Measurements from ENCODE around the gene PITX2. TPM values are rescaled to one million over a fixed set of nuclear protein-coding genes. Genes with fewer than 3 reads are reported as not detected.

PITX2 gene
- total RNA-seq, 1 donor from 2014 or later = 1.0 TPM

DNA sequence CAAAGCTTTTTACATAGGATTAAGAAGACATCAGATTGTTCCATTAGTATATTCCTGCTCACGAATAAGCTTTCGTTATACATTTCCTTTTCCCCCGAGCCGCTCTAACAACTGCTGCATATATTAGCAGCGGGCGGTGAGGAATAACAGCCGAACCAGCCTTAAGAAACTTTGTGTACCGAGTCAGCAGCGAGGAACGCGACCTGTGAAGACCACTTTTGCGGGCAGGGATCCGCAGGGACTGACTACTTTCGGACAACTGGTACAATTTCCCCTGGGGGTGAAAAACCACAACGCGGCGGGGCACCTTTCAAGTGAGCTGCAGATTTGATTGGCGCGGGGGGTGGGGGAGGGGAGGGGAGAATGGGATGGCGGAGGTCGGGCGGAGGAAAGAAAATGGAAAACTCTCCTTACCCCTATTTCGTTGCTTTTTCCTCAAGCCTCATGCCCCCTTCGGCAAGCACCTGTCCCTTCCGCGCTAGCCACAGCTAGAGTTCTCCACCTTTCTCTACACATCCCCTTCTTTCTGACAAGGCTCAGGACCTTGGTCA, 5.9 kb upstream of the PITX2 start:
- no peak for DNase-seq (ENCODE audit: low read depth)
- TF ChIP-seq, protein P1, sequence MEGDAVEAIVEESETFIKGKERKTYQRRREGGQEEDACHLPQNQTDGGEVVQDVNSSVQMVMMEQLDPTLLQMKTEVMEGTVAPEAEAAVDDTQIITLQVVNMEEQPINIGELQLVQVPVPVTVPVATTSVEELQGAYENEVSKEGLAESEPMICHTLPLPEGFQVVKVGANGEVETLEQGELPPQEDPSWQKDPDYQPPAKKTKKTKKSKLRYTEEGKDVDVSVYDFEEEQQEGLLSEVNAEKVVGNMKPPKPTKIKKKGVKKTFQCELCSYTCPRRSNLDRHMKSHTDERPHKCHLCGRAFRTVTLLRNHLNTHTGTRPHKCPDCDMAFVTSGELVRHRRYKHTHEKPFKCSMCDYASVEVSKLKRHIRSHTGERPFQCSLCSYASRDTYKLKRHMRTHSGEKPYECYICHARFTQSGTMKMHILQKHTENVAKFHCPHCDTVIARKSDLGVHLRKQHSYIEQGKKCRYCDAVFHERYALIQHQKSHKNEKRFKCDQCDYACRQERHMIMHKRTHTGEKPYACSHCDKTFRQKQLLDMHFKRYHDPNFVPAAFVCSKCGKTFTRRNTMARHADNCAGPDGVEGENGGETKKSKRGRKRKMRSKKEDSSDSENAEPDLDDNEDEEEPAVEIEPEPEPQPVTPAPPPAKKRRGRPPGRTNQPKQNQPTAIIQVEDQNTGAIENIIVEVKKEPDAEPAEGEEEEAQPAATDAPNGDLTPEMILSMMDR (conservative IDR thresholded peaks at IDR 0.05; ENCODE audit: low read depth, low read length) = no peak
- H3K4me3 ChIP-seq (ENCODE audit: low read depth, low read length) = no peak overlapping the region

DNA sequence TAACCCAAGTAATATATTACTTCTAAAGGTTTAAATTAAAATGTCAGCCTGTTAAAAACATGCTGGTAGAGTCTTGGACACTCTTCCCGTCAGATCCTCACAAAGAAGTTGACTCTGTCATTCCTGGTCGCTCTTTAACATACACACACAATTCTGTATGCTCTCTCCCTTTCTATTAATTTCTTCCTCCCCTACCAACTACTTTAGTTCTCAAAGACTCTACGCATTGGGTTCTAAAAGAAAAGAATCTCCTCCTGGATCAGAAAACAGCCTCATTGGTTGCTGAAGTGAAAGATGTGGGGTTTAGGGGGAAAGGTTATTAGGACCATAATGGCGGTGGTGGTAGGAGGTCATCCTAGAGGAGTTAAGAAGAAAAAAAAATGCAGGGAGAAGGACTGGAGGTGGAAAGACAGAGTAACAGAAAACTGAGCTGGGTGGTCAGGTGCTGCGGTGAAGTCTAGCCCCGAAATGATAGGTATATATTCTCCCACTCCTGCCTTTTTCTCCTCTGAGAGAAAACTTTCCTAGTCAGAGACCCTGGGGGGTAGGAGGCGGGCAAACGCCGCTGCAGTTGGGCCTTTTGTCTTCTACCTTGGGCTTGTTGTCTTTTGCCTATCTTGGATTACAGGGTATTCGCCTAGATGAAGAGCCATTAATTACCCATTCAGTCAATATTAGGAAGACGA, 5.2 kb upstream of the PITX2 start:
- DNase-seq (ENCODE audit: low read depth) = no peak
- H3K4me3 ChIP-seq (ENCODE audit: low read depth, low read length) = no peak overlapping the region
- TF ChIP-seq, protein P1 (conservative IDR thresholded peaks at IDR 0.05; ENCODE audit: low read depth, low read length) = no peak

DNA sequence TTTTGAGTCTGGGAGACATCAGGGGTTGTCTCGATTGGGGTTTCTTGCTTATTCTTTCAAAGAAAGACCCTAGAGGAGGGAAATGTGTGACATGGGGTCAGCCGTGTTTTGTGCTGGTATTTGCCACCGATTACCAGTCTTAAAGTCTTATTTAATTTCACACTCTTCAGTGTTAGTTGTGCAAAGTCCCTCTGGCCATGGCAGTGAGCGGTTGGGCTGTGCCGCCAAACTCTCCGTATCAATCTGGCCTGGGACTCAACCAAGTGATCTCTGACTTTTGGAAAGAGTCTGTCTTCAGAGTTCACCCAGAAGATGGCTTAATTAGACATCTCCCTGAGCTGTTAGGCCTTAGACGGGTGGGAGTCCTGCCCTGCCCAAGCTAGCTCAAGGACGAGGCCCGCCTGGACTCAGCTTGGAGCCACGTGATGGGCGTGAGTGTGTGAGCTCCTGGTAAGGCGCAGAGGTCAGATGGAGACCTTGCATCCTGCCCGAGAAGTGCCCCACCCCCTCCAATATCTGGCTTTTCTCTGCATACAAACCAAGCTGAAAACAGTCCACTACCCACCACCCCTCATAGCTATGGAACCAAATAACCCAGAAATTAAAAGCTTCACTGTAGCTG, 3.8 kb upstream of the PITX2 start:
- H3K4me3 ChIP-seq (ENCODE audit: low read depth, low read length) = no peak overlapping the region
- no peak for DNase-seq (ENCODE audit: low read depth)
- TF ChIP-seq, protein P1 (conservative IDR thresholded peaks at IDR 0.05; ENCODE audit: low read depth, low read length) = no peak

DNA sequence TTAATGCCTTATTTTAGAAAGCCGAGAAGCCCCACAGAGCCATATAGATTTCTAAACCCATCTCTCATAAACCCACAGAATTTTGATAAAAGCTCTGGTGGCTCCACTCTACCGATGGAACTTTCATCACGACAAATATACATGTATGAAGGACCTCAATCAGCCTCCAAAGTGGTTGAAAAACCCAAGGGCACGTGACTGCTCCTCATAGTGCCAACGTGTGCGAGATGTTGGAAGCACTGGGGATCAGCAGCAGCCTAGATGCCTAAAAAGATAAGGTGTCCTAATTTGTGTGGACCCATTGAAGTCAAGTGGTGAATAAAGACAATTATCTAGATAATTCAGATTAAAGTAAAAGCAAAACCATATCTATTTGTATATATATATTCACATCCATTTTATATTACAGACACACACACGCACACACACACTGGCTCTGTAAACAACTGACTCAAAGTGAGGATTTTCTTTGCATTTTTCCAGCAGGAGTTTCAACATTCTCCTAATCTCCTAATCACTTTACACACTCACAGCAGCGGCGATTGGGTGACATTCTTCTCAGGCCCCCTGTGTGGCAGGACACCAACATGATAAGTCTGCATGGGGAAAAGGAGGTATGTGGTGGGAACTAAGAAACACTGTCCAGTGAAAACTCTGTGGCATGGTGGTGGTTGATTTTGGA, 2.8 kb upstream of the PITX2 start:
- no peak overlapping the region for H3K4me3 ChIP-seq (ENCODE audit: low read depth, low read length)
- no peak for DNase-seq (ENCODE audit: low read depth)
- TF ChIP-seq, protein P1 (conservative IDR thresholded peaks at IDR 0.05; ENCODE audit: low read depth, low read length) = no peak

DNA sequence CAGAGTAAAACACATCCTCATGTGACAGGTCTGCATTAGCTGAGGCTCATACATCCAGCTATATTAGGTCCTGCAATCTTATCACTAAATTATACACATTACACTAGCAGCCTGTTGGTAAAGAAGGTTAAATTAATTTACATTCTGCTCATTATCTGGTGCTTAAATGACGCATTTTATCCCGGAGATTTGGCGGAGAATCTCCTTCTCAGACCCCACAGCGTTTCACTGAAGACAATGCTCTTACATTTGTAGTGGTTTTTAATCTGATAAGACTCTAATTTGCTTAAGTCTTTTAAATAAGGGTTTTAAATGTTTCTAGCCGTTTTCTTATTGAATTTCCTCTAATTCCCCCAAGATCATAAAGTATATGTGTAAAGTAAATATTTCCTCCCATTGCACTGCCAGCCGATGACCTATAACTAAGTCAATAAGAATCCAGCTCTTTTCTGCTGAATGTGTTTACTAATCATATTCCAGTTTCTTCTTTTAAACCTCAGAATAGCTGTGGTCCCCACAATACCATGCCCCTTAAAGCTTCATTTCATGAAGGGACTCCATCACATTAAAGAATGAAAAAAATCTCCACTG, 2.1 kb upstream of the PITX2 start:
- TF ChIP-seq, protein P1 (conservative IDR thresholded peaks at IDR 0.05; ENCODE audit: low read depth, low read length) = no peak

DNA sequence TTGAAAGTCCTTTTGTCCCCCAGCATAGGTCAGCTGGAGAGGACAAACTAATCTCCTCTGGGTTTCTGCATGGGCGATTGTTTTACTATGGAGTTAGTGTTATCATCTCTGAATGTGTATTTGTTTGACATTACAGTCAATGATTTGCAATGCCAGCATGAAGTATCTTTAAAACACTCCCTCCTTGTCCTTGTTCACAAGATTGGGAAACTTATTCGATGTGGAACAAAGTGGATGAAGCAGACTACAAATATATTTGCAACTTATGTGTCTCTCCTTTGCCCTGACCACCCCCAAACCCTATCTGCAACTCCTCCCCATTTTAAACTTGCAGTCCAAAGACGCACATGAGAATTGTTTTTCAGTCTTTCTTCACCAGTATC, 1.5 kb upstream of the PITX2 start:
- no peak overlapping the region for H3K4me3 ChIP-seq (ENCODE audit: low read depth, low read length)
- TF ChIP-seq, protein P1 (conservative IDR thresholded peaks at IDR 0.05; ENCODE audit: low read depth, low read length) = no peak
- DNase-seq (ENCODE audit: low read depth) = no peak

More for the DNA sequence above, 2.1 kb upstream of the PITX2 start:
- no peak overlapping the region for H3K4me3 ChIP-seq (ENCODE audit: low read depth, low read length)
- DNase-seq (ENCODE audit: low read depth) = no peak

Measured in epithelial cell of proximal tubule (primary cell).